ENCODE measurements around the gene PTCSC3. TPM values are rescaled to one million over a fixed set of nuclear protein-coding genes. Genes with fewer than 3 reads are reported as not detected.

PTCSC3 gene
- total RNA-seq, 1 donor from 2014 or later = not detected

- no peaks in the 10 kb centered on the region for H3K27me3 ChIP-seq (ENCODE audit: low read depth)
- H3K4me3 ChIP-seq = no peak overlapping the region
- no peaks in the 10 kb centered on the region for H3K36me3 ChIP-seq
- no peaks in the 10 kb centered on the region for H3K4me1 ChIP-seq
- intact Hi-C loops (cut with micrococcal nuclease) = no loop called here
- no peaks in the 10 kb centered on the region for H3K9me3 ChIP-seq (replicated peaks)
- DNase-seq = no peak
- TF ChIP-seq, protein P1, sequence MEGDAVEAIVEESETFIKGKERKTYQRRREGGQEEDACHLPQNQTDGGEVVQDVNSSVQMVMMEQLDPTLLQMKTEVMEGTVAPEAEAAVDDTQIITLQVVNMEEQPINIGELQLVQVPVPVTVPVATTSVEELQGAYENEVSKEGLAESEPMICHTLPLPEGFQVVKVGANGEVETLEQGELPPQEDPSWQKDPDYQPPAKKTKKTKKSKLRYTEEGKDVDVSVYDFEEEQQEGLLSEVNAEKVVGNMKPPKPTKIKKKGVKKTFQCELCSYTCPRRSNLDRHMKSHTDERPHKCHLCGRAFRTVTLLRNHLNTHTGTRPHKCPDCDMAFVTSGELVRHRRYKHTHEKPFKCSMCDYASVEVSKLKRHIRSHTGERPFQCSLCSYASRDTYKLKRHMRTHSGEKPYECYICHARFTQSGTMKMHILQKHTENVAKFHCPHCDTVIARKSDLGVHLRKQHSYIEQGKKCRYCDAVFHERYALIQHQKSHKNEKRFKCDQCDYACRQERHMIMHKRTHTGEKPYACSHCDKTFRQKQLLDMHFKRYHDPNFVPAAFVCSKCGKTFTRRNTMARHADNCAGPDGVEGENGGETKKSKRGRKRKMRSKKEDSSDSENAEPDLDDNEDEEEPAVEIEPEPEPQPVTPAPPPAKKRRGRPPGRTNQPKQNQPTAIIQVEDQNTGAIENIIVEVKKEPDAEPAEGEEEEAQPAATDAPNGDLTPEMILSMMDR (IDR thresholded peaks at IDR 0.05; ENCODE audit: borderline replicate concordance) = no peak
- no peak overlapping the region for H3K27ac ChIP-seq (replicated peaks)
Observed at GRCh38 chr14:36091096-36091495, 85.4 kb downstream of the PTCSC3 start.

GRCh38 chr14:36087411-36087810, 89.1 kb downstream of the PTCSC3 start:
- no peaks in the 10 kb centered on the region for H3K9me3 ChIP-seq (replicated peaks)
- no peaks in the 10 kb centered on the region for H3K36me3 ChIP-seq
- TF ChIP-seq, protein P1 (IDR thresholded peaks at IDR 0.05; ENCODE audit: borderline replicate concordance) = no peak
- H3K27ac ChIP-seq (replicated peaks) = no peak overlapping the region
- intact Hi-C loops (cut with micrococcal nuclease) = no loop called here
- H3K4me3 ChIP-seq = no peak overlapping the region
- DNase-seq = no peak
- no peaks in the 10 kb centered on the region for H3K27me3 ChIP-seq (ENCODE audit: low read depth)
- H3K4me1 ChIP-seq = no peaks in the 10 kb centered on the region

DNA sequence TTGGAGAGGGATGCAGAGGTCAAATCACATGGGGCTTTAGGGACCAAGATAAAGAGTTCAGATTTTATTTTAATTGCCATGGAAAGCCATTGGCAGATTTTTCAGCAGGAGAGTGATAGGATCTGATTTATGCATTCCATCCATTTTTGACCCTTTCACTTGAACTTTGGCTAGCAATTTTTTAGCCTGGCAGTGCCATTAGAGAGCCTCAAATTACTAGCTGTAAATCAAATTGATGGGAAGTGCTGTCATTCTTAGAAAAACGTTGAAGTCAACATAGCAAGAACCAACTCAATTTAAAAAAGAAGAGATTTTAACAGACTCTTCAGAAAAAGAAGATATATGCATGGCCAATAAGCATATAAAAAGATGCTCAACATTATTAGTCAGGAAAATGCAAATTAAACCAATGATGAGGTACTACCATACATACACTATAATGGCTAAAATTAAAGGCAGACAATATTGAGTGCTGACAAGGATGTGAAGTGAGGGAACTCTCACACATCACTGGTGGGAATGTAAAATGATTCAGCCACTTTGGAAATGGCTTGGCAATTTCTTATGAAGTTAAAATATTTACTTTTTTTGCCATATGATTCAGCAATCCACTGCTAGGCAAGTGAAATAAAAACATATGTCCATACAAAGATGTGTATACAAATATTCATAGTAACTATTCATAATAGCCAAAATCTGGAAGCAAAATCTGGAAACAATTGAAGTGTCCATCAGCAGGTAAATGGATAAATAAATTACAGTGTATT, 89.7 kb downstream of the PTCSC3 start:
- H3K27me3 ChIP-seq (ENCODE audit: low read depth) = no peaks in the 10 kb centered on the region
- no peak for DNase-seq
- no peaks in the 10 kb centered on the region for H3K9me3 ChIP-seq (replicated peaks)
- intact Hi-C loops (cut with micrococcal nuclease) = no loop called here
- no peak overlapping the region for H3K27ac ChIP-seq (replicated peaks)
- no peaks in the 10 kb centered on the region for H3K36me3 ChIP-seq
- TF ChIP-seq, protein P1 (IDR thresholded peaks at IDR 0.05; ENCODE audit: borderline replicate concordance) = no peak
- no peaks in the 10 kb centered on the region for H3K4me1 ChIP-seq
- H3K4me3 ChIP-seq = no peak overlapping the region

DNA sequence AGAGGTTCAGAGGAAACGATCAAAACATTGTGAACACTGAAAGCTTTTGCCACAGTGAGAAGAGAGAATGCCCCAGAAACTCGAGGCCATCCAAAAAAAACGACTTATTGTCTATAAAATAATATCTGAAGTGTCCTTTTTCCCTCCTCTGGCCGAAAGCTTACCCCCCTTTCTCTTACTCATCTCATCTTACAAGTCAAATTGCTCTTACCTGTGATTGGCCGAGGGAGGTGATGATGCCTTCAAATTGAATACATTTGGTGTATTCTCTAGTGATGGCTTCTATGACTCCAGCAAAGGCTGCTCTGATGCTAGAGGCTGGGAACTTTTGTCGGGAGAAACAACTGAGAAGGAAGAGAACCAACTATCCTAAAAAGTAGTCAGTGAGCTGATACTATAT, 90.7 kb downstream of the PTCSC3 start:
- H3K27me3 ChIP-seq (ENCODE audit: low read depth) = no peaks in the 10 kb centered on the region
- H3K4me1 ChIP-seq = no peaks in the 10 kb centered on the region
- H3K4me3 ChIP-seq = no peak overlapping the region
- H3K27ac ChIP-seq (replicated peaks) = no peak overlapping the region
- no peaks in the 10 kb centered on the region for H3K36me3 ChIP-seq
- TF ChIP-seq, protein P1 (IDR thresholded peaks at IDR 0.05; ENCODE audit: borderline replicate concordance) = no peak
- no peak for DNase-seq
- intact Hi-C loops (cut with micrococcal nuclease) = no loop called here
- H3K9me3 ChIP-seq (replicated peaks) = no peaks in the 10 kb centered on the region

Other genes with a start within 250 kb of the PTCSC3 start
- 8.4 TPM for gene MBIP, start 143.9 kb upstream of the PTCSC3 start, total RNA-seq